GM21381 (cell line): ENCODE data around the gene STEAP3.

Source experiments
- ATAC-seq: cut with Tn5 transposase; IDR thresholded peaks from one replicate; pipeline ENCODE4 v1.9.1; 2021; ENCODE audit warnings: mild to moderate bottlenecking, moderate library complexity; ENCODE audit not compliant: unreplicated experiment

Gene STEAP3

GRCh38 chr2:119223521-119224390, at the start of gene STEAP3:
TSS of gene STEAP3 (plus strand) at chr2:119223834. CDS start at chr2:119231013, 7,179 bp downstream.
- ATAC-seq = peak; percentile 77

- peak; percentile 70 for ATAC-seq
Measured at GRCh38 chr2:119174216-119174992, 49.2 kb upstream of the STEAP3 start.

- no peak for ATAC-seq
Measured at GRCh38 chr2:119174993-119175347, 48.7 kb upstream of the STEAP3 start.

- ATAC-seq = no peak
Measured at GRCh38 chr2:119175517-119175916, 48.1 kb upstream of the STEAP3 start.

- ATAC-seq = no peak
Measured at GRCh38 chr2:119177171-119177837, 46.3 kb upstream of the STEAP3 start.

- ATAC-seq = no peak
Measured at GRCh38 chr2:119177838-119178190, 45.8 kb upstream of the STEAP3 start.

GRCh38 chr2:119178776-119179175, 44.9 kb upstream of the STEAP3 start:
- ATAC-seq = no peak

- no peak for ATAC-seq
Measured at GRCh38 chr2:119179202-119179601, 44.4 kb upstream of the STEAP3 start.

GRCh38 chr2:119179991-119180390, 43.6 kb upstream of the STEAP3 start:
- ATAC-seq = no peak

- no peak for ATAC-seq
Measured at GRCh38 chr2:119180892-119181291, 42.7 kb upstream of the STEAP3 start.

- ATAC-seq = no peak
Measured at GRCh38 chr2:119181391-119181790, 42.2 kb upstream of the STEAP3 start.

GRCh38 chr2:119181791-119182445, 41.7 kb upstream of the STEAP3 start:
- ATAC-seq = no peak

GRCh38 chr2:119184512-119184911, 39.1 kb upstream of the STEAP3 start:
- ATAC-seq = no peak

GRCh38 chr2:119190321-119191111, 33.1 kb upstream of the STEAP3 start:
- ATAC-seq = no peak

- ATAC-seq = no peak
Measured at GRCh38 chr2:119192893-119193292, 30.7 kb upstream of the STEAP3 start.

GRCh38 chr2:119195001-119195400, 28.6 kb upstream of the STEAP3 start:
- no peak for ATAC-seq

GRCh38 chr2:119195887-119196286, 27.7 kb upstream of the STEAP3 start:
- ATAC-seq = no peak

GRCh38 chr2:119196301-119197125, 27.1 kb upstream of the STEAP3 start:
- no peak for ATAC-seq

- ATAC-seq = no peak
Measured at GRCh38 chr2:119197126-119197405, 26.6 kb upstream of the STEAP3 start.
